NCI-H2029 (cell line): Measurements from ENCODE around the gene HSPA1L.
"Not testable (repeated sequence)": the region's sequence is repeated elsewhere in the genome, so short reads cannot be mapped to it uniquely, and the experiment has no call there.

Experiments
- DNase-seq: peaks from one replicate; lab custom pipeline; 2025; lab: John Stamatoyannopoulos, UW

HSPA1L gene

DNA sequence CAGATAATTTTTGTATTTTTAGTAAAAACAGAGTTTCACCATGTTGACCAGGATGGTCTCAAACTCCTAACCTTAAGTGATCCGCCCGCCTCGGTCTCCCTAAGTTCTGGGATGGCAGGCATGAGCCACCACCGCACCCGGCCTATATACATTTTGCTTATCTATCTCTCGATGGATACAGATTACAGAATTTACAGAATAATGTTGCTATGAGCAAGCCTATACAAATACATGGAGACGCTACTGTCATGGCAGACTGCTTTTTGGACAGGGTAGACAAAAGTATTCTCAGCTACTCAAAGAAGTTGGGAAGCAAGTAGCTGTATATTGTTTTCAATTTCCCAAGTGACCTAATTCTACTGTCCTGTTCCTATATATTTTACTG, 1.6 kb downstream of the HSPA1L start:
- no peak for DNase-seq

DNA sequence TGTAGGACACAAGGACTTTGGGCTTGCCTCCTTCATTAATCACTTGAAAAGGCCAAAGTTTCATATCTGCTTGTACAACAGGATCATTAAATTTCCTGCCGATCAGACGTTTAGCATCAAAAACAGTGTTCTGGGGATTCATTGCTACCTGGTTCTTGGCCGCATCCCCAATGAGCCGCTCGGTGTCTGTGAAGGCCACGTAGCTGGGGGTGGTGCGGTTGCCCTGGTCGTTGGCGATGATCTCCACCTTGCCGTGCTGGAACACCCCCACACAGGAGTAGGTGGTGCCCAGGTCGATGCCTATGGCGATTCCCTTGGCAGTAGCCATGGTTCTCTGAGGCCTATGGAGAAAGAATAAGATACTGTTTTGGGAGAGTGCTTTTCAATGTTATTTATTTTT, 3.4 kb downstream of the HSPA1L start:
- DNase-seq, result no peak

DNA sequence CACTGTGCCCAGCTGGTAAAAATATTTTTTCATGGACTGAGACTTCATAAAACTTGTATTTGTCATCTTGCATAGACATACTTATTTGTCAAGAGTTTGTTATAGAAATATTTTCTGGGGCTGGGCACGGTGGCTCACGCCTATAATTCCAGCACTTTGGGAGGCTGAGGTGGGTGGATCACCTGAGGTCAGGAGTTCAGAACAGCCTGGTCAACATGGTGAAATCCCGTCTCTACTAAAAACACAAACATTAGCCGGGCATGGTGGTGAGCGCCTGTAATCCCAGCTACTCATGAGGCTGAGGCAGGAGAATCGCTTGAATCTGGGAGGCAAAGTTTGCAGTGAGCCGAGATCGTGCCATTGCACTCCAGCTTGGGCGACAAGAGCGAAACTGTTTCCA, 6.5 kb downstream of the HSPA1L start:
- not testable (repeated sequence) for DNase-seq

DNA sequence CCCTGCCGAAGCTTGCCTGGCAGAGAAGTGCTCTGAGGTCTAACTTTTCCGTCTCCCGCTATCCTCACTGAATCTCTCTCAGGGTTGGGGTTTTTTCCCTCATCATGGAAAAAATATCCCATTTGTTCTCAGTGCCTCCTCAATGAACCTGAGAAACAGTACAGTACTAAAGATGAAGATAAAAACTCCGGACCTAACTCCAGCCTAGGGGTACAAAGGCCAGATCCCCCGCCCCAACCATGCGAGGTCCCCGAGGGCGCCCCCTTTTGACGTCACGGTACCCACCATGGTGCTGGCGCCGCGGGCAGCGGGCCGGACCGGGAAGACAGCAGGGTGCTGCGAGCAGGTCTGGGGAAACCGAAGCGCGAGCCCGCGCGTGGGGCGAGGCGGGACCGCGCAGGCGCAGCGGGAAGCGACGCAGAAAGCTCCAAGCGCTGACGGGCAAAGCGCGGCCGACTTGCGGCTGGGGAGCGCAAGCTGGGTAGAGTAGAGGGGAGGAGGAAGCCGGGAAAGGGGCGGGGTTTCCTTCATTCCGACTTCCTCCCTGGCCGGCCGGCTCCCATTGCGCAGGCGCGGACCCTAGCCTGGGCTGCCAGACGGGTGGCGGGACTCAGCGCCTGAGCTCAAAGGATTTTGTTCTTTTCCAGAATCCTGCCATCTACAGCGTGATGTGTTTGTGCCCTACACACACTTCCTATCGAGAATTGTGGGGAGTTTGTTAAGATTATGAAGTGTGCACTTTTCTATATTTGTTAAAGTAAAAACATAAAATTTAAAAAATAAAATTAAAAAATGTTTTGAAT, 8.4 kb downstream of the HSPA1L start, which contains the start of gene LSM2:
LSM2 (minus strand) TSS at position 497 of the 803 bp plus-strand sequence; CDS start at position 288, 209 bp downstream.
- peak; percentile 96 for DNase-seq

DNA sequence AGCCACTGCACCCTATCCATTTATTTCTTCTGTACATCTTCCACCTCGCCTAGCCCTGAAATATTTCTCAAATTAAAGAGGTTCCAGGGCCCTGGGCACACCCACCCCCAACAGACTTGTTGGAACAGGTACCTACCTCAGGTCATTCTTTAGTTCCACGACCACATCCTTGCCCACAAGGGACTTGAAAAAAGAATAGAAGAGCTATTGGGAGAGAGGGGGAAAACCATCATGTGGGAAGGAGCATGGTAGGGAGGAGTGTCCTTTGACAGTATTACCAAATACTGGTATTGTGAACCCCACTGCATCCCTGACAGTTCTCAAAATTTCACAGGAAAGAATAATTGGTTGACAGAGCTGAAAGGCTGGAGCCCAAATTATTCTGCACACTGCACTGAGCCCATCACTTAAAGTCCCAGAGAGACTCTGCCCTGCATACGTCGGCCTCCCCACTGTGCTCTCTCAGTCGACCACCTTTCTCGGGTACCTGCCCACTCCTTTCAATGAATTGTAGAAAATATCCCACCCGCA, 9.1 kb downstream of the HSPA1L start:
- no peak for DNase-seq

DNA sequence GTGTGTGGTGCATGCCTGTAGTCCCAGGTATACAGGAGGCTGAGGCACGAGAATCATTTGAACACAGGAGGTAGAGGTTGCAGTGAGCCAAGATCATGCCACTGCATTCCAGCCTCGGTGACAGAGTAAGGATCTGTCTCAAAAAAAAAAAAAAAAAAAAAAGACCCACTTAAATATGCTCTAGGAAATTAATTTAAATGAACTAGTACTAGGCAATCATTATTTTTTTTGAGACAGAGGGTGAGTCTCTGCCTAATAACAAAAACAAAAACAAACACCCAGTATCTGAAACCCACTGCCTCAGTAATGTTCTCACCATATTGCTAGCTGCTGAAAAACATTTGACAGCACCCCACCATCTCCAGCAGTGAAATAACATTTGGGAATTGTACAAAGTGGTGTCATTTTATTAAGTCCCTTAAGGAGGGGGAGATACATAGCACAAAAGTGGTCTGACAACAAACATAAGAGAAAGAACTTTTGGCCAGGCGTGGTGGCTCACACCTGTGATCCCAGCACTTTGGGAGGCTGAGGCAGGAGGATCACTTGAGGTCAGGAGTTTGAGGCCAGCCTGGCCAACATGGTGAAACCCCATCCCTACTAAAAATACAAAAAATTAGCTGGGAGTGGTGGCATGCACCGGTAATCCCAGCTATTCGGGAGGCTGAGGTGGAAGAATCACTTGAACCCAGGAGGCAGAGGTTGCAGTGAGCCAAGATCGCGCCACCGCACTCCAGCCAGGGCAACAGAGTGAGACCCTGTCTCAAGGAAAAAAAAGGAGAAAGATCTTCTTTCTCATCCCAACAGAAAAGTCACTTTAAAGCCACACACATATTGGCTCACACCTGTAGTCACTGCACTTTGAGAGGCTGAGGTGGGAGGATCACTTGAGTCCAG, 13.8 kb downstream of the HSPA1L start:
- DNase-seq, result not testable (repeated sequence)

DNA sequence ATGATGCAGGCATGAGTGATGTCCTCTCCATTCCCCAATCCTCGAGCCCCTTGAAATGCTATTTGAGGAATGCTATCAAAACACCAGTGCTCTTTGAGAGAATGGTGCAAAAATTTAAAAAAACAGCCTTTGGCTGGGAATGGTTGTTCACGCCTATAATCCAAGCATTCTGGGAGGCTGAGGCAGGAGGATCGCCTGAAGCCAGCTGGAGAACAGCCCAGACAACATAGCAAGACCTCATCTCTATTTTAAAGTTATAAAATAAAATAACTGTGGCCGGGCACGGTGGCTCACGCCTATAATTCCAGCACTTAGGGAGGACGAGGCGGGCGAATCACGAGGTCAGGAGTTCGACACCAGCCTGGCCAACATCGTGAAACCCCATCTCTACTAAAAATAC, 15.3 kb downstream of the HSPA1L start:
- DNase-seq, result no peak

DNA sequence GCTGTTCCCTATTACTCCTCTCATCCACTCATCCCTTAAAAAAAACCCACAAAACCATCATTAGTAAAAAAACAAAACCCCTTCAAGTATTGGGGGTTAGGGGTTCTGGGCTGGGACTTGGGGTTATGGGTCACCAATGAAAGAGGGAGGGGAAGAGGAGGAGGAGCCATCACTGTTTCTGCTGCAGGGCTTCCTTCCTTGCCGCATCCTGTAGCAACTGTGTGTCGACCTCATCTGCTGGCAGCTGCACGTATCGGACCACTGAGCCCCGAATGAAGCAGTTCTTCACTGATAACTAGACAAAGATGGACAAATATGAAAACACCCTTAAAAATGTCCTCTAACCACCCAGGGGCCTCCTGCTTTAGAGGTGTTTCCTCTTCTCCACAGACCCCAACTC, 17.5 kb downstream of the HSPA1L start:
- no peak for DNase-seq

DNA sequence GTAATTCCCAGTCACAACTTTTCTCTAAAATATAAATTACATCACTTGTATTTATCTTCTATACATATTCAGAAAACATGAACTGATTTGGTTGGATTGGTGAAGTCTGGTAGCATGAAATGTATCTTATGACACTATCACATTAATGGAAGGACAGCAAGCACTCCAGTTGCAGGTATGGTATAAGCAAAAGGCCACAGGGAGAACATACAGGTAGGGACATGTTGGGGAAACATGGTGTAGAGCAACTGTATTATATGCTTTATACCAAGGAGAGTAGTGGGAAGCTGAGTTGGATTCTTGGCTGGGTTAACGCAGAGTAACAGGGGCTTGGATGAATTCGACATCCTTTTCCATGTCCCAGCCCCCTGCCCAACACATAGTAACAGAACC, 18.1 kb downstream of the HSPA1L start:
- no peak for DNase-seq

DNA sequence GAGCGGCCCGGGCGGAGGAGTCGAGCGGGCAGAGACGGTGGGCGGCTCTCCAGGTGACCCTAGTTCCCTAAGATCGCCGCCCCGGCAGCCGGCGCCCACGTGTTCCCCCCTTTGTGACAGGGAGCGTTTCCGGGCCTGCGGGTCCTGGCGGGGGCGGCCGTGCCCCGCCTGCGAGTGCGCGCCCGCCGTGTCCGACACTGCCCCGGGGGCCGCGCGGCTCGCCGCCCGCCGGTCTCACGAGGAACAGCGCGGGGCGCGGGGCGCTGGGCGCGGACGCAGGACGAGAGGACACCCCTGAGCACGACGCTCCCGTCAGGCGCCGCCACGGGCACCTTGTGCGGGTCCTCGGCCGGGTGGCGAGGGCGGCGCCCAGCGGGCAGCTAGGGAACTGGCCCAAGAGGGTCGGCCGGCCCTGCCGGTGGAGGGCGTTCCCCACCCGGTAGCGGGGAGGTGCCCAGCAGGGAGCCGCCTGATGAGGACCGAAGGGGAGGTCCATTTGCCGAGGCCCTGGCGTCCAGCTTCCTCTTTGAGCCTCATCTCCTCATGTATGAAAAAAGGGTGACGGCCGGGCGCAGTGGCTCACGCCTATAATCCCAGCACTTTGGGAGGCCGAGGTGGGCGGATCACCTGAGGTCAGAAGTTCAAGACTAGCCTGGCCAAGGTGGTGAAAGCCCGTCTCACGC, 19.3 kb downstream of the HSPA1L start, which contains the start of gene VARS1:
VARS1 (minus strand) TSS at position 137 of the 683 bp plus-strand sequence. CDS start 535 bp downstream, outside the sequence.
- DNase-seq, result peak; percentile 89

DNA sequence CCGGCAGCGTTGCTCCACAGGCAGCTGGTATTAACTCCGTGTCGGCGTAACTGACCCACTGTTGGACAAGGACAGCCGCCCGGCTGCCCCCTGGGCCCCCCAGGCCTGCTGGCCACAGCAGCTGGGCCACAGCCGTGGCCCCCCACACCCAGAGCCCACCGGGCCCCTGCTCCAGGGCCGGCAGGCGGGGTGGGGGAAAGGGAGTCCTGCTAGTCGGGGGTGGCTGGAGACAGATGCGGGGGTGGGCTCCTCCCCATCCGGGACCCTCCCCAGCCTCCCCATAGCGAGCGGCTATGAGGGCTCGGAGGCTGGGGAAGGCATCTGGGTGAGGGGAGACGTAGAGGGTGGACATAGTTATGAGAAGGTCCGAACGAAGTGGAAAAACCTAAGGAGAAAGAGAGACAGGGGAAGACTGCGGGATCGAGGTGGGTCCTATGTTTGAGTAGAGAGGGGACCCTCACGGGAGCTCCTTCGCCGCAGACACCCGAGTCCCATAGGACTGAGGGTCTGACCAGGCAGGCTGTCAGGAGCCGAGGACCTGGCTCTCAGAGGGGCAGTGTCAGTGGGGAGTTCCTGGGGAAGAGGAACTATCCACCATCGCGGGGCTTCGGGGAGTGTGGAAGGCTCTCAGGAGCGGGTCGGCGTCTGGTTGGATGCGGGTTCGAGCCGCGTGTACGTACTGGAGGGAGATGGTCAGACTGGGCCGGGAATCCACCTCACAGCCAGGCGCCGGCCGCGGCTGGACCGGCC, 20.0 kb downstream of the HSPA1L start:
- peak; percentile 59 for DNase-seq

DNA sequence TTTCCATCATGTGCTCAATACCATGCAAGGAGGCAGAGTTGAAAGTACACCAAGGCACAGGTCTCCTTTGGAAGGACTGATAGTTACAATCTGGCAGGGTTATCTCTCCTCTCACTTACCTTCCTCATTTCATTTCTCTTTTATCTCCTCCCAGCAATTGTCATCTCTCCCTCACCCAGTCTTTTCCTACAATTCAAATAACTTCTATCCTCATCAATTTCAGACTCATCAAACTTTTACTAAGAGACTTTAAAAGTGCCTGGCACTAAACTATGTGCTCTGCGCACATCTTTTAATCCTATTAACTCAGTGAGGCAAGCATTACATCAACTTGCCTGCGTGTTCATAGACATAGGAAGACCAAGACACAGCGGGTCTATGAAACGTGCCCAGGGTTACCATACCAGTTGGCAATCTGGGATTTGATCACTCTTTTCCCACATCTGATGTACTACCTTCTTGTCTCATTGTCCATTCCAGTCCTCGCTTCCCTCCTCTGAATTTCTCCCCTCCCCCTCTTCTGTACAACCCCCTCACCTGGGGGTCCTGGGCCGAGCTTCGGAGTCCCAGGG, 20.7 kb downstream of the HSPA1L start:
- DNase-seq, result no peak

DNA sequence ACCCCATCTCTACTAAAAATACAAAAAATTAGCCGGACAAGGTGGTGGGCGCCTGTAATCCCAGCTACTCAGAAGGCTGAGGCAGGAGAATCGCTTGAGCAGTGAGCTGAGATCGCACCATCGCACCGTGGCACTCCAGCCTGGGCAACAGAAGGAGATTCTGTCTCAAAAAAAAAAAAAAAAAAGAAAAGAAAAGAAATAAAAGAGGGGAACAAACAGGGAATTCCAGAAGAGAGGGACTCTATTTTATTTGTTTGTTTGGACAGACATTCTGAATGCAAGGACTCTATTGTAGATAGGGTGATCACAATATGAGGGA, 21.2 kb downstream of the HSPA1L start:
- not testable (repeated sequence) for DNase-seq

DNA sequence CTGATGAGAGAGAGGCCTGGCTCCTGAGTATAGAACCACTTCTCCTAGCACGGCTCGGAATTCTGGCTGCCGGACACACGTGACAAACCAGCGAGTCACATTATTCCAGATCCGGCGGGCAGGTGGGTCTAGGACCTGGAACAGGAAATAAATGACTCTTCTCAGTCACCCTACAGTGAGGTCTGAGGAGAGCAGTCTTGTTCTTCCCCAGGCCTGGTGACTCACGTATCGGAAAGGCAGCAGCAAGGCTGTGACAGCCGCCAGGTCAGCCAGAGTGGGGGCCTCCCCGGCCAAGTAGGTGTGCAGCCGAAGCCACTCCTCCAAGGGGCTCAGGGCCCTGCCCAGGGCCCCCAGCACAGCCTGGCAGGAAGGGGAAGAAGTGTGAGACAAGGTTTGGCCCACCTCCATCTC, 22.3 kb downstream of the HSPA1L start:
- no peak for DNase-seq

DNA sequence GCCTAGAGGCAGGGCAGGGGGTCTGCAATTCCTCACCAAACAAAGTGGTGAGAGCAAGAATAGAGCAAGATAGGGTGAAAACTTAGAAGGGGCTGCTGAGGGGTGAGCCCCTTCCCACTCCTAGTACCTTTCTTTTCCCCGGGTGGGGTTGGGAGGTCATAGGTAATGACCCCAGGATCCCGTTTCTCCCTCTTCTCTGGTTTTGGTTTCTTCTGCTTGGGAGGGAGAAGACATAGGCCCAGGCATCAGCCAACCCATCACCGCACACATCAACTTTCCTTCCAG, 23.1 kb downstream of the HSPA1L start:
- DNase-seq, result no peak

DNA sequence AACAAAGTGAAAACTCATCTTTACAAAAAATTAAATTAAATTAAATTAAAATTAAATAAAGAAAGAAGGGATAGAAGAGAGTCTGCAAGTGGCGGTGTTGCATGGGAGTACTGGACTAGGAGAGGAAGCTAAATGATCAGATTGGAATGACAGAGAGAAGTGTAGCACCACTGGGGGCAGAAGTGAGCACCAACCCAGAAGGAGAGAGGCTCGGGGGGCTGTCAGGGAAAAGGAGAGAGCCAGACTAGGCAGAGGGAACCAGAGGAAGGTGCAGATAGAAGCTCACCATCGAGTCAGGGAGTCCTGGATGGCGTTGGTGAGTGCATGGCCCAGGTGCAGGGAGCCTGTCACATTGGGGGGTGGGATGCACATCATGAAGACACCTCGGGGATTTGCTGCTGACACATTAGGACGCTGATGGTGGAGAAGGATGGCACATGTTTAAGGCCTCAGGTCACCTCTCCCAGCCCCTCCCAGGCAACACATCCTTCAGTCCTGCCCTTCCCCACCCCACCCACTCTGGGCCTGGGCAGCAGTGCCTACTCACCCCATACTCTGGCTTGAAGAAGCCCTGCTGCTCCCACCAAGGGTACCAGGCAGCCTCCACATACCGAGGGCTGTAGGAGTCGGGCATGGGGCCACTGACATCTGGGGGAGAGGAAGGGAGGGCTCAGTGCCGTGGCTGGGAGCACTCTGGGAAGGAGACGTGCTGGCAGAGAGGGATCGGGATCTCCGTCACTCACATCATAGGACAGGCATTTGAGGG, 23.6 kb downstream of the HSPA1L start:
- no peak for DNase-seq

DNA sequence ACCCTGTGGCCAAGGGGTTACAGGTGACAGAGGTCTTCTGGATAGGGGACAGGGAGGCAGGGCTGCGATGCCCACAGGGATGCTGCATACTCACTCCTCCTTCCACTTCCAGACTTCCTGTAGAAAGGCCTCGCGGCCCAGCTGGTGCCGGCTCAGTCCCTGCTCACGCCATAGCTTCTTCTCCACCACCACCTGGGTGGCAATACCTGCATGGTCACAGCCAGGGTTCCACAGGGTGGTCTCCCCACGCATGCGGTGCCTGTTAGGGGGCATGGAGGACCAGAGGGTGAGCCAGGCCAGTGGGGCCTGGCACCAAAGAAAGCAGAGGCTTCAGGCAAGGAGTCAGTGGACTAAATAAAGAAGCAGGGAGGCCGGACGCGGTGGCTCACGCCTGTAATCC, 29.6 kb downstream of the HSPA1L start:
- no peak for DNase-seq

DNA sequence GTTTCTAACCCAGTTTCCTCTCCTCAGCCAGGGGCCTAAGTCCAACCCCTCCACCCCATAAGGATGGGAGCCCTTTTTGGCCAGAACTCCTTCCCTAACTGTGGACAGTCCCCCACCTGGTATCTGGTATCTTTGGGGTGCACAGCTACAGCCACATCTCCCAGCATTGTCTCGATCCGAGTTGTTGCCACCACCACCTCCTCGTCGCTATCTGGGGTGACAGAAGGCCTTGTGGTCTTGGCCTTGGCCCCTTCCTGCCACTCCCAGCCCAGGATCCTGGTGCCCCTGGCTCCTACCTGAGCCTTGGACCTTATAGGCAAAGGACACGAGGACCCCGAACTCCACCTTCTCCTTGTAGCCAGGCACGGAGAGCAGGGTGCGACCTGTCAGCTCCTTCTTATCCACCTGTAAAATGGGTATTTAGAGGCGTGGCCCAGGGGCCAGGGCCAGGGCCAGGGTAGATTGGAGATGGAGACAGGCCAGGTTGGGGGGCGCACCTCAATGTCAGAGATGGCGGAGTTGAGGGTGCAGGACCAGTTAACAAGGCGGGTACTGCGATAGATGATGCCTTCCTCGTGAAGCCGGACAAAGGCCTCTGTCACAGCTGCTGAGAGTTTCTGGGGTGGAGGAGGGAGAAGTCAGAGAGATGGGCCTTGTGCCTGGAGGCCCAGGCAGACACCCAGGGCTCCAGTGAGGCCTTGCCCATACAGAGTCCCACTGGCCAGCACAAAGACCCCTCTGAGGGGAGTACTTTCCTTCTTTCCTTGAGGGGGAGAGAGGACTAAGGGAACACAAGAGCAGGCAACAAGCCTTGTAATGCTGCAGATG, 30.8 kb downstream of the HSPA1L start:
- no peak for DNase-seq

DNA sequence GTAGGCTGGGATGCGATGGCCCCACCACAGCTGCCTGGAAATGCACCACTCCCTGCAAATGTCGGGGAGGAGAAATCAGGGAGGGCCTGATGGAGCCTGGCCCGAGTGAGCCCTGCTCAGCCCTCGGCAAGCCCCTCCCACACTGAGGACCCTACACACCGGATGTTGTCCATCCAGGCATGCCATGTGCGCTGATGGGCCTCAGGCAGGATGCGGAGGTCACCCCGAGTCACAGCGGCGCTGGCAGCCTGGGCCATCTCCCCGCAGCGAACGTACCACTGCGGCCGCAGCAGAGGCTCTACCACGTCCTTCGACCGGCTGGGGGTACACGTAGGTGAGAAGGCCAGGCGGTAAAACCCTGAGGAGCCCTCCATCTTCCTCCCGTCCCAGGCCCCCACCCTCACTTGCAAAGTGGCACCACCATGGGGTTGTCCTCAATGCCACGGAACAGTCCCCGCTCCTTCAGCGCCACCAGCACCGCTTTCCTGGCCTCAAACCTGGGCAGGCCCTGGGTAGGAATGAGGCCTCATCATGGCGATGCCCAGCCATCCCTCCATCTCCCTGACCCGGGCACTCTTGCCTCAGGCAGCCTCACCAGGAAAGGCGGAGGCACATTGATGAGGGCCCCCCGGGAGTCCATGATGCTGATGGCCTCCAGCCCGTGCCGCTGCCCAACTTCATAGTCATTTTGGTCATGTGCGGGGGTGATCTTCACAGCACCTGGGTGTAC, 32.8 kb downstream of the HSPA1L start:
- no peak for DNase-seq
